ENCODE data around the gene SERTAD2. TPM values are rescaled to one million over a fixed set of nuclear protein-coding genes. Genes with fewer than 3 reads are reported as not detected.

The SERTAD2 gene
- total RNA-seq, 1 experiment from 2014 or later, result 9.4 TPM

DNA sequence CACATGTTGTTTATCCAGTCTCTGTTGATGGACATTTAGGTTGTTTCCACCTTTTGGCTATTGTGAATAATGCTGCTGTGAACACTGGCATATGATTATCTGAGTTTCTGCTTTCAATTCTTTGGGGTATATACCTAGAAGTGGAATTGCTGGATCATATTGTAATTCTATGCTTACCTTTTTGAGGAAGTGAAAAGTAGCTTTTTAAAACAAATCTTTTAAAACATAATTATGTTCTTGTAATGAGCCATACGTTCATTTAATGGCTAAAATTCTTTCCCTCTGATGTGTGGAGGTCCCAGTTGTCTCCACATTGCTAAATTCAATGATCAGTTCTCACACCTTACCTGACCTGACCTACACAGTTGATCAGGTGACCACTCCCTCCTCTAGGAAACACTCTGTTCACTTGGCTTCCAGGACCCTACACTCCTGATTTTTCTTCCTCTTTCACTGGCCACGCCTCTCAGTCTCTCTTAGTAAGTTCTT is 27.8 kb upstream of the SERTAD2 start:
- H3K4me3 ChIP-seq, result no peak overlapping the region
- no peaks in the 10 kb centered on the region for H3K27me3 ChIP-seq
- no peak for DNase-seq
- peaks cover 3% of the 10 kb centered on the region; the same call in 1 of the 2 replicates for H3K36me3 ChIP-seq
- H3K9me3 ChIP-seq, result no peaks in the 10 kb centered on the region

DNA sequence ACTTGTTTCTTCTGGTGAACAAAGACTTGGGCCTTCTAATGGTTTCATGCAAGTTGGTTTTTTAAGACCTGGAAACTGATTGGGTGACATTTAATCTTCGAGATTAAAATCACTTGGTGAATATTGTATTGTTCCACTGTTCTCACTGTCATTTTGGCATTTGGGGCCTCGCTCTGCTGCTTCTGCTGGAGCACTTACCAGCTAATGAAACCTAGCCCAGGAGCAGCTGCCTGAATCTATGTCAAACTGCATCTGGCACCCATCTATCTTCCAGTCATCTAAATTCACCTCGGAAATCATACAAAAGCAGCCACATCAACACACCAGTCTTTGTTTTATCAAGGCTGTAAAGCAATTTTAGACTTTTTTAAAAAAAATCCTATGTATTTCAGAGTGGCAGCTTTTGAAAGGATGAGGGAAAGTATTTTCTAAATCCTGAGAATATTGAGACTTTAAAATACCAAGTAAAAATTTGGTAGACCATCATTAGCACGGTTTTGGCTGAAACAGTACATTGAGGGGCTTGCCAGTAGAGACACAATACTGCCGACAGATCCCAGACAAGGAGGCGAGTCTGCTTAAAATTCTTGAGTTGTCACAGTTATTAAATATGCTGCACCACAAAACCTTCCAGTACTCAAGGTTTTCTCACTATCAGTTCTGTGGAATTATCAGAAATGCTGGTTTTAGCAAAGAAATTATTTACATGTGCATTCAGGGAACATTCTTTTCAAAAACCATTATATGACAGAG is 26.1 kb upstream of the SERTAD2 start:
- Histone ChIP-seq H3K36me3 (no peaks in the 10 kb centered on the region), H3K9me3 (no peaks in the 10 kb centered on the region), H3K27me3 (no peaks in the 10 kb centered on the region), H3K4me3 (no peak overlapping the region)
- no peak for DNase-seq

DNA sequence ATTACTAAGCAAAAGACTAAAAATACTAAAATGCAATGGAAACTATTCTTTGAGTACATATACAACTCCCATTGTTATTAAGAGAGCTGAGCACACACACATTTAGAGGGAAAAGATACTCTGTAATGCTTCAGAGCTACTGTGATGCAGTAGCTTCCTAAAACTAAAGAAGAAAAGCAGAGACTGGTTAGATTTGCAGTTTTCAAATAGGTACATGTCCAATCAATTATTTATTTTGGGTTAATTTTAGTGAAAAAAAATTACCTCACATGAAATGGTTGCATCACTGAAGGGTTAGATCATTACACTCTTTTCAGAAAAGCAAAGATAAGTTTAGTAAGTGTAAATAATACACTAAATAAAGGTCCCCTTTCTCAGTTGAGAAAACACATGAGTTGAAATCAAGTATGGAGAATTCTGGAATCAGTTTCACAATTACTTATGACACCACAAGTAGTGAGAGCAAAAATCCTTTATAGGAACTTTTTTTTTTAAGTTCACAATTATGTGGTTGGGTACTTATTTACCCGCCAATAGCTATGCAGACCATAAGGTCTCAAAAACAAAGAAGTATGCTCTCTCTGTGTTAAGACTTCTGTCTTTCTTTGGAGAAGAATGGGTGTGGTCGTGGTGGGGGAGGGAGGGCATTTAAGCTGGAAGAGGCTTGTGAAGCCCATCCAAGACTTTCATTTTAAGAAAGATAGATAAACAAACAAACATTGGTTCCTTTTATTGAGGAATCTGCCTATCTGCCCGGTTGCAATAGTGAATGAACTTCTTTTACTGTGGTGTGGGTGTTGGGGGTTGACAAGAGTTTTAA is 25.3 kb upstream of the SERTAD2 start:
- no peaks in the 10 kb centered on the region for H3K27me3 ChIP-seq
- no peak for DNase-seq
- no peak overlapping the region for H3K4me3 ChIP-seq
- H3K9me3 ChIP-seq, result no peaks in the 10 kb centered on the region
- no peaks in the 10 kb centered on the region for H3K36me3 ChIP-seq

DNA sequence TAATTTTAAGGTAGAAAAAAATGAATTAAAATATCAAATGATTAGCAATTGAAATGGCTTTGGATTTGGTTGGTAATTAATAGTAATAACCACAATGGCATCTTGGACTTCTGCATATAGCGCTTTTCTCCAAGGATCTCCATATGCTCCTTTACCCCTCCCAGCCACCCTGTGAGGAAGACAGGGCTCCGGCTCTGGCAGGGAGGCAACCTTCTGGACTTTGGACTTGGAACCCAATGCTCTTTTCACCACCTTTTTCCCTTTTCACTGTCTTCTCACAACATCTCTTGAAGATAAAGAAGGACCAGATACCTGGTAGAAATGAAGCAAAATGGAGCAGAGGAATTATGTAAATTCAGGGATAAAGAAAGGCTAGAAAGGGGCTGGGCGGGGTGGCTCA is 23.8 kb upstream of the SERTAD2 start:
- no peaks in the 10 kb centered on the region for H3K27me3 ChIP-seq
- no peak overlapping the region for H3K4me3 ChIP-seq
- DNase-seq, result no peak
- no peaks in the 10 kb centered on the region for H3K36me3 ChIP-seq
- H3K9me3 ChIP-seq, result no peaks in the 10 kb centered on the region

GRCh38 chr2:64675860-64676259 is 22.1 kb upstream of the SERTAD2 start:
- Histone ChIP-seq H3K4me3 (no peak overlapping the region), H3K27me3 (no peaks in the 10 kb centered on the region), H3K36me3 (no peaks in the 10 kb centered on the region), H3K9me3 (no peaks in the 10 kb centered on the region)
- no peak for DNase-seq

GRCh38 chr2:64672708-64673107 is 19.0 kb upstream of the SERTAD2 start:
- Histone ChIP-seq H3K27me3 (no peaks in the 10 kb centered on the region), H3K36me3 (no peaks in the 10 kb centered on the region; the same call in 1 of the 2 replicates), H3K9me3 (no peaks in the 10 kb centered on the region), H3K4me3 (no peak overlapping the region)
- DNase-seq, result no peak

- no peaks in the 10 kb centered on the region for H3K9me3 ChIP-seq
- no peaks in the 10 kb centered on the region; the same call in 1 of the 2 replicates for H3K36me3 ChIP-seq
- H3K4me3 ChIP-seq, result no peak overlapping the region
- DNase-seq, result no peak
- no peaks in the 10 kb centered on the region for H3K27me3 ChIP-seq
These were observed 16.3 kb upstream of the SERTAD2 start for GRCh38 chr2:64670047-64670446.

GRCh38 chr2:64669288-64669687 is 15.6 kb upstream of the SERTAD2 start:
- Histone ChIP-seq H3K27me3 (no peaks in the 10 kb centered on the region), H3K4me3 (no peak overlapping the region), H3K36me3 (no peaks in the 10 kb centered on the region; the same call in 1 of the 2 replicates), H3K9me3 (no peaks in the 10 kb centered on the region)
- DNase-seq, result no peak

GRCh38 chr2:64668542-64668941 is 14.8 kb upstream of the SERTAD2 start:
- no peaks in the 10 kb centered on the region for H3K9me3 ChIP-seq
- H3K27me3 ChIP-seq, result no peaks in the 10 kb centered on the region
- DNase-seq, result no peak
- no peaks in the 10 kb centered on the region; the same call in none of the 2 replicates for H3K36me3 ChIP-seq
- H3K4me3 ChIP-seq, result no peak overlapping the region

- H3K36me3 ChIP-seq, result no peaks in the 10 kb centered on the region; the same call in none of the 2 replicates
- no peaks in the 10 kb centered on the region for H3K9me3 ChIP-seq
- H3K27me3 ChIP-seq, result no peaks in the 10 kb centered on the region
- DNase-seq, result no peak
- no peak overlapping the region for H3K4me3 ChIP-seq
These were observed 13.8 kb upstream of the SERTAD2 start for GRCh38 chr2:64667535-64667934.

DNA sequence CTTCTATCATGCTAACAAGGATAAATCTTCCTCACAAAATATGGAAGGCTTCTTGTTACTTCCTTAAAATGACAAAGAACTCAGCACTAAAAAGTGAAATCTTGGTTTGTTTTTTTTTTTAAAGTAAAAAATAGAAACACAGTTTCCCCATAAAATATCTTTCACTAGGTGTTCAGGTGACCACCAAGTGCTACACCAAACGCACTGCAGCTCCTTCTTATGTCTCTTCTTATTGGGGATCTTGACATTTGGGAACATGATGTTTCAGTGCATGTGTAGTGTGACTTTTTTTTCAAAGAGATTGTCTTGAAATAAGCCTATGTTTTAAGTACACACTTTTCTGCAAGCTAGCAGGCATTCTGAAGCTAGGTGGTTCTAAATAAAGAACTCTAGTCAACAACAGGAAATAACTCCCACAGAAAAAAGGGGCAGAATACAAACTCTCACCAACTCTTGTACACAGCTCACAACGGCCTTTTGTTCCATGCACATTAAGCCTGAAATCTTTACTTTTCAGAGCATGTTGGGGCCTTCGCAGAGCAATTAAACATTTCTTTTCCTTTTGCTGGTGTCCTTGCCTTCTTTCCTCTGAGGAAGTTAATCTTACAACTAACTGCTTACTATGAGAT is 13.2 kb upstream of the SERTAD2 start:
- no peaks in the 10 kb centered on the region; the same call in none of the 2 replicates for H3K36me3 ChIP-seq
- H3K4me3 ChIP-seq, result no peak overlapping the region
- no peak for DNase-seq
- no peaks in the 10 kb centered on the region for H3K27me3 ChIP-seq
- H3K9me3 ChIP-seq, result no peaks in the 10 kb centered on the region

- Histone ChIP-seq H3K9me3 (no peaks in the 10 kb centered on the region), H3K4me3 (no peak overlapping the region), H3K36me3 (no peaks in the 10 kb centered on the region; the same call in none of the 2 replicates), H3K27me3 (no peaks in the 10 kb centered on the region)
- no peak for DNase-seq
These were observed 12.0 kb upstream of the SERTAD2 start for GRCh38 chr2:64665709-64666108.

- H3K36me3 ChIP-seq, result no peaks in the 10 kb centered on the region; the same call in 1 of the 2 replicates
- no peak overlapping the region for H3K4me3 ChIP-seq
- no peaks in the 10 kb centered on the region for H3K27me3 ChIP-seq
- no peaks in the 10 kb centered on the region for H3K9me3 ChIP-seq
- DNase-seq, result no peak
These were observed 9.7 kb upstream of the SERTAD2 start for GRCh38 chr2:64663402-64663801.

- no peaks in the 10 kb centered on the region; the same call in 1 of the 2 replicates for H3K36me3 ChIP-seq
- no peak overlapping the region for H3K4me3 ChIP-seq
- no peak for DNase-seq
- H3K9me3 ChIP-seq, result no peaks in the 10 kb centered on the region
- no peaks in the 10 kb centered on the region for H3K27me3 ChIP-seq
These were observed 8.0 kb upstream of the SERTAD2 start for GRCh38 chr2:64661741-64662169.

DNA sequence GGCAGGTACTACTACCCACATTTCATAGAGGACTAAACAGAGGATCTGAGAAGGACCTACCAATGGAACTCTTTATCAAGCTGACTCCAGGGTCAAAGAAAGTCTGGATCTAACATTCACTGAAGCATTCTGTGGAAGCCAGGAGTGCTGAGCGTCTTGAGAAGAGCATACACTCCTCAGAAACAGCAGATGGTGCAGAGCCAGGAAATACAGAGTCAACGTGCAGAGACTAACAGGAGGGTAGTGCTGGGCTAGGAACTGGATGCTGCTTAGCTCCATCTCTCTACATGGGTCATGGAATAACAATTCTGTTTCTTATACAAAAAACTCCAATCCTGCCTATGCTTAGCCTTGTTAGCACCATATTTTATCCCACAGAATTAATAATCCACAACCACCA is 5.5 kb upstream of the SERTAD2 start:
- no peaks in the 10 kb centered on the region for H3K27me3 ChIP-seq
- H3K9me3 ChIP-seq, result no peaks in the 10 kb centered on the region
- no peaks in the 10 kb centered on the region; the same call in 1 of the 2 replicates for H3K36me3 ChIP-seq
- DNase-seq, result no peak
- H3K4me3 ChIP-seq, result no peak overlapping the region

GRCh38 chr2:64658269-64658668 is 4.6 kb upstream of the SERTAD2 start:
- no peak for DNase-seq
- Histone ChIP-seq H3K36me3 (no peaks in the 10 kb centered on the region), H3K9me3 (no peaks in the 10 kb centered on the region), H3K27me3 (no peaks in the 10 kb centered on the region), H3K4me3 (no peak overlapping the region)

DNA sequence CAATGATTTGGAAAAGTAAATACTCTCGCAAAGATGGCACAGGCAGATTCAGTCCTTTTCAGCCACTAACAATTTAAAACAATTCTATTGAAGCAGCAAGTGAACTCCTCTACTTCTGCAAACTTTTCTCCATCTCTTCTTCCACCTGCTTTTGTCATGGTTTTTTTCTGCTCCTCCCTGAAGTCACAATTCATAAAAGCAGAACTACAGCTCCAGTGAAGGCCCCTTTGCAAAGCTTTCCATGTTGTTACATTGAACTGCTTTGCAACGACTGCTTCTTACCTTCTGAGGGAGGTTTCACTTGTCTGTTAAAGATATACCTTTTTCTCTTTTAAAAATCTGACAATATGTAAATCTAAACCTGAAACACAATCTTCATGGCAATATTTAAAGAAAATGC is 3.7 kb upstream of the SERTAD2 start:
- Histone ChIP-seq H3K36me3 (no peaks in the 10 kb centered on the region), H3K27me3 (no peaks in the 10 kb centered on the region), H3K4me3 (no peak overlapping the region), H3K9me3 (no peaks in the 10 kb centered on the region)
- no peak for DNase-seq
